Neural progenitor cell (in vitro differentiated cells): ENCODE measurements around the gene STK39. TPM values are rescaled to one million over a fixed set of nuclear protein-coding genes. Genes with fewer than 3 reads are reported as not detected.

Source experiments
- DNase-seq: peaks from one replicate; pipeline ENCODE4 v3.0.0-alpha.2; 2016; ENCODE audit warnings: low spot score
- H2AFZ ChIP-seq: fragments of 200-600 bp; sonication (generic); replicated peaks from 2 replicates; pipeline ENCODE4 v1.6.1; 2016; ENCODE audit warnings: antibody characterized with exemption
- H3F3A ChIP-seq: fragments of 200-600 bp; sonication (generic); 2 replicates; pipeline ENCODE4 v1.6.1; 2016; ENCODE audit warnings: antibody characterized with exemption, low read depth
- H3K27ac ChIP-seq: fragments of 200-600 bp; sonication (generic); 2 replicates; pipeline ENCODE4 v1.5.1; 2016; ENCODE audit warnings: mild to moderate bottlenecking
- H3K27me3 ChIP-seq: fragments of 200-600 bp; sonication (generic); 2 replicates; pipeline ENCODE4 v1.6.1; 2016; ENCODE audit warnings: mild to moderate bottlenecking, moderate library complexity
- H3K36me3 ChIP-seq: fragments of 200-600 bp; sonication (generic); 2 replicates; pipeline ENCODE4 v1.5.1; 2016
- H3K4me1 ChIP-seq: fragments of 200-600 bp; sonication (generic); 2 replicates; pipeline ENCODE4 v1.6.1; 2016; ENCODE audit warnings: mixed run types
- H3K4me2 ChIP-seq: fragments of 200-600 bp; sonication (generic); 2 replicates; pipeline ENCODE4 v1.6.1; 2016
- H3K4me3 ChIP-seq: fragments of 200-600 bp; sonication (generic); 2 replicates; pipeline ENCODE4 v1.5.1; 2016
- H3K79me2 ChIP-seq: fragments of 200-600 bp; sonication (generic); 2 replicates; pipeline ENCODE4 v1.6.1; 2016; ENCODE audit warnings: low read depth
- H3K9ac ChIP-seq: fragments of 200-600 bp; sonication (generic); 2 replicates; pipeline ENCODE4 v1.6.1; 2016
- H3K9me3 ChIP-seq: fragments of 200-600 bp; sonication (generic); 2 replicates; pipeline ENCODE4 v1.5.1; 2016; ENCODE audit warnings: low read depth
- H4K20me1 ChIP-seq: fragments of 200-600 bp; sonication (generic); 2 replicates; pipeline ENCODE4 v1.6.1; 2016; ENCODE audit warnings: low read depth
- H3K27ac Mint-ChIP-seq: 3 replicates; pipeline ENCODE4 v1.8.0; 2021; ENCODE audit warnings: mixed read lengths
- H3K27me3 Mint-ChIP-seq: 2 replicates; pipeline ENCODE4 v1.8.0; 2022; ENCODE audit warnings: low read depth, mild to moderate bottlenecking, inconsistent platforms, moderate library complexity, mixed read lengths; ENCODE audit not compliant: insufficient read depth
- H3K36me3 Mint-ChIP-seq: 3 replicates; pipeline ENCODE4 v1.8.0; 2021; ENCODE audit warnings: mixed read lengths
- H3K4me1 Mint-ChIP-seq: 3 replicates; pipeline ENCODE4 v1.8.0; 2021; ENCODE audit warnings: mixed read lengths
- H3K4me3 Mint-ChIP-seq: 3 replicates; pipeline ENCODE4 v1.8.0; 2021; ENCODE audit warnings: mild to moderate bottlenecking, moderate library complexity, mixed read lengths
- H3K9me3 Mint-ChIP-seq: 3 replicates; pipeline ENCODE4 v1.8.0; 2020; ENCODE audit warnings: mixed read lengths
- EZH2 ChIP-seq: fragments of 200-600 bp; sonication (generic); IDR thresholded peaks from 2 replicates; pipeline ENCODE4 v1.6.1; 2017; ENCODE audit warnings: antibody characterized with exemption, mild to moderate bottlenecking, moderate library complexity
- EZH2phosphoT487 ChIP-seq: fragments of 200-600 bp; sonication (generic); IDR thresholded peaks from 2 replicates; pipeline ENCODE4 v1.6.1; 2017; ENCODE audit warnings: antibody characterized with exemption
- total RNA-seq: library from RNA; depleted of rRNA; stranded (reverse); fragments of >200 nt; gene quantifications from 2 replicates; pipeline ENCODE4 v1.2.3, GENCODE V29; 2015; ENCODE audit warnings: low replicate concordance
- TF ChIP-seq, protein P1 (sequence below): fragments of 200-600 bp; sonication (generic); IDR thresholded peaks from 2 replicates; pipeline ENCODE4 v1.5.1; 2017; ENCODE audit warnings: antibody characterized with exemption, mild to moderate bottlenecking

STK39 gene
- total RNA-seq, 1 donor from 2014 or later = 23.8 TPM

- H3K9me3 Mint-ChIP-seq = no peaks in the 10 kb centered on the region
- Histone ChIP-seq H3K27ac (no peak overlapping the region), H3K9ac (no peak overlapping the region), H3F3A (peaks cover 9% of the 10 kb centered on the region), H3K79me2 (no peaks in the 10 kb centered on the region), H3K27me3 (no peaks in the 10 kb centered on the region), H3K4me3 (no peak overlapping the region), H2AFZ (no peak overlapping the region), H3K4me2 (peak overlapping the region; percentile 1), H3K36me3 (no peaks in the 10 kb centered on the region), H3K9me3 (no peaks in the 10 kb centered on the region), H3K4me1 (peaks cover 16% of the 10 kb centered on the region), H4K20me1 (no peaks in the 10 kb centered on the region)
- peaks cover 7% of the 10 kb centered on the region for H3K4me1 Mint-ChIP-seq
- no peak overlapping the region for H3K27ac Mint-ChIP-seq
- TF ChIP-seq, protein P1, sequence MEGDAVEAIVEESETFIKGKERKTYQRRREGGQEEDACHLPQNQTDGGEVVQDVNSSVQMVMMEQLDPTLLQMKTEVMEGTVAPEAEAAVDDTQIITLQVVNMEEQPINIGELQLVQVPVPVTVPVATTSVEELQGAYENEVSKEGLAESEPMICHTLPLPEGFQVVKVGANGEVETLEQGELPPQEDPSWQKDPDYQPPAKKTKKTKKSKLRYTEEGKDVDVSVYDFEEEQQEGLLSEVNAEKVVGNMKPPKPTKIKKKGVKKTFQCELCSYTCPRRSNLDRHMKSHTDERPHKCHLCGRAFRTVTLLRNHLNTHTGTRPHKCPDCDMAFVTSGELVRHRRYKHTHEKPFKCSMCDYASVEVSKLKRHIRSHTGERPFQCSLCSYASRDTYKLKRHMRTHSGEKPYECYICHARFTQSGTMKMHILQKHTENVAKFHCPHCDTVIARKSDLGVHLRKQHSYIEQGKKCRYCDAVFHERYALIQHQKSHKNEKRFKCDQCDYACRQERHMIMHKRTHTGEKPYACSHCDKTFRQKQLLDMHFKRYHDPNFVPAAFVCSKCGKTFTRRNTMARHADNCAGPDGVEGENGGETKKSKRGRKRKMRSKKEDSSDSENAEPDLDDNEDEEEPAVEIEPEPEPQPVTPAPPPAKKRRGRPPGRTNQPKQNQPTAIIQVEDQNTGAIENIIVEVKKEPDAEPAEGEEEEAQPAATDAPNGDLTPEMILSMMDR = no peak
- TF ChIP-seq EZH2 = no peak
- TF ChIP-seq EZH2phosphoT487 = no peak
- H3K36me3 Mint-ChIP-seq = peaks cover 8% of the 10 kb centered on the region
- H3K4me3 Mint-ChIP-seq = no peak overlapping the region
- no peak for DNase-seq
- H3K27me3 Mint-ChIP-seq = no peaks in the 10 kb centered on the region
These were observed 261.2 kb downstream of the STK39 start for GRCh38 chr2:167986223-167986622.

DNA sequence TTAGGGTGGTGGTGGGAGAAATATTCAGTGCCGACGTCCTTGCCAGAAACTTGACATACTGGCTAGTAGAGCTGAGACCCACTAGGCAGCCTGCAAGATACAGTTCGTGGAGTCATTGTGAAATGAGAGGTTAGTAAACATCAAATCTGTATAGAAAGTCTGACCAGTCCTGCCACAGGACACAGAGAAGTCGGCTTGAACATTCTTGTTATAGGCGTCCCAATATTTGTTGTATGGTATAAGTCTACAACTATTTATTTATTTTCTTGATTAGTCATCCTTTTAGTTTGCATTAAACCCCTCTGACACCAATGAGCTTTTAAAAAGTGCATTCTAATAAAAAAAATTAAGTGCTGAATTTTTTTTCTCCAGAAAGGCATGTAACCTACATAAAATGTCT is 265.4 kb downstream of the STK39 start:
- peaks cover 29% of the 10 kb centered on the region for H3K4me1 ChIP-seq
- Mint-ChIP-seq H3K27me3 (no peaks in the 10 kb centered on the region), H3K9me3 (peaks cover 4% of the 10 kb centered on the region), H3K27ac (no peak overlapping the region), H3K4me1 (peaks cover 7% of the 10 kb centered on the region), H3K36me3 (peaks cover 20% of the 10 kb centered on the region), H3K4me3 (no peak overlapping the region)
- H3K27me3 ChIP-seq = no peaks in the 10 kb centered on the region
- no peak overlapping the region for H3K4me2 ChIP-seq
- H3K27ac ChIP-seq = no peak overlapping the region
- H3K9ac ChIP-seq = no peak overlapping the region
- peaks cover 7% of the 10 kb centered on the region for H3F3A ChIP-seq
- TF ChIP-seq EZH2 = no peak
- TF ChIP-seq, protein P1 = no peak
- no peak for TF ChIP-seq EZH2phosphoT487
- no peak overlapping the region for H3K4me3 ChIP-seq
- H3K79me2 ChIP-seq = no peaks in the 10 kb centered on the region
- H3K36me3 ChIP-seq = no peaks in the 10 kb centered on the region
- no peaks in the 10 kb centered on the region for H3K9me3 ChIP-seq
- no peak overlapping the region for H2AFZ ChIP-seq
- no peak for DNase-seq
- no peaks in the 10 kb centered on the region for H4K20me1 ChIP-seq

- no peaks in the 10 kb centered on the region for H4K20me1 ChIP-seq
- no peaks in the 10 kb centered on the region for H3K27me3 ChIP-seq
- H3K79me2 ChIP-seq = no peaks in the 10 kb centered on the region
- TF ChIP-seq EZH2 (no peak), EZH2phosphoT487 (no peak)
- TF ChIP-seq, protein P1 = no peak
- DNase-seq = no peak
- no peaks in the 10 kb centered on the region for H3F3A ChIP-seq
- H2AFZ ChIP-seq = no peak overlapping the region
- H3K4me2 ChIP-seq = no peak overlapping the region
- no peak overlapping the region for H3K4me3 ChIP-seq
- H3K4me1 ChIP-seq = peaks cover 20% of the 10 kb centered on the region
- no peaks in the 10 kb centered on the region for H3K36me3 ChIP-seq
- no peaks in the 10 kb centered on the region for H3K9me3 ChIP-seq
- Mint-ChIP-seq H3K36me3 (peaks cover 28% of the 10 kb centered on the region), H3K4me1 (no peaks in the 10 kb centered on the region), H3K27ac (no peak overlapping the region), H3K9me3 (peaks cover 10% of the 10 kb centered on the region), H3K4me3 (no peak overlapping the region), H3K27me3 (no peaks in the 10 kb centered on the region)
- no peak overlapping the region for H3K27ac ChIP-seq
- no peak overlapping the region for H3K9ac ChIP-seq
These were observed 267.0 kb downstream of the STK39 start for GRCh38 chr2:167980439-167980838.
